Prostate gland (tissue), 2 donors: ENCODE data around the gene USP37.

Source experiments
- POLR2A ChIP-seq: fragments of 450-650 bp; IDR thresholded peaks from one replicate; pipeline ENCODE4 v1.6.1; 2016; ENCODE audit warnings: antibody characterized with exemption, mild to moderate bottlenecking
- TF ChIP-seq, protein P1 (sequence below), 4 experiments: fragments of 200-600 bp in 2 of 4; fragments of 450-650 bp in 2 of 4; sonication (generic) in 2 of 4; IDR thresholded peaks; 1 replicate in 3 of 4; 2 replicates in 1 of 4; pipeline ENCODE4 v1.5.1; 2016 to 2019; ENCODE audit warnings: antibody characterized with exemption in 4 of 4, mild to moderate bottlenecking in 2 of 4, moderate library complexity in 2 of 4

DNA sequence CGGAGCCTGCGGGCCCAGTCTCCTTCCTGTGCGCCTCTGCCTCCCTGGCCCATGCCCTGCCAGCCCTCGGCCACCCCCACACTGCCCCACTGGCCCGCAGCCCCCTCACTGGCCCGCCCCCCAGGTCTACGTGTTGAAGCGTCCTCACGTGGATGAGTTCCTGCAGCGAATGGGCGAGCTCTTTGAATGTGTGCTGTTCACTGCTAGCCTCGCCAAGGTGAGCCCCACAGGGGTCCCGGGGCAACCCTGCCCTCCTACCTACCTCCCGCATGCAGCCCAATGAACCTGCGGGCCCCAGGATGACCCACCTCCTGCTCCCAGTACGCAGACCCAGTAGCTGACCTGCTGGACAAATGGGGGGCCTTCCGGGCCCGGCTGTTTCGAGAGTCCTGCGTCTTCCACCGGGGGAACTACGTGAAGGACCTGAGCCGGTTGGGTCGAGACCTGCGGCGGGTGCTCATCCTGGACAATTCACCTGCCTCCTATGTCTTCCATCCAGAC, 165.2 kb downstream of the USP37 start:
- no peak for TF ChIP-seq POLR2A
- TF ChIP-seq, protein P1, sequence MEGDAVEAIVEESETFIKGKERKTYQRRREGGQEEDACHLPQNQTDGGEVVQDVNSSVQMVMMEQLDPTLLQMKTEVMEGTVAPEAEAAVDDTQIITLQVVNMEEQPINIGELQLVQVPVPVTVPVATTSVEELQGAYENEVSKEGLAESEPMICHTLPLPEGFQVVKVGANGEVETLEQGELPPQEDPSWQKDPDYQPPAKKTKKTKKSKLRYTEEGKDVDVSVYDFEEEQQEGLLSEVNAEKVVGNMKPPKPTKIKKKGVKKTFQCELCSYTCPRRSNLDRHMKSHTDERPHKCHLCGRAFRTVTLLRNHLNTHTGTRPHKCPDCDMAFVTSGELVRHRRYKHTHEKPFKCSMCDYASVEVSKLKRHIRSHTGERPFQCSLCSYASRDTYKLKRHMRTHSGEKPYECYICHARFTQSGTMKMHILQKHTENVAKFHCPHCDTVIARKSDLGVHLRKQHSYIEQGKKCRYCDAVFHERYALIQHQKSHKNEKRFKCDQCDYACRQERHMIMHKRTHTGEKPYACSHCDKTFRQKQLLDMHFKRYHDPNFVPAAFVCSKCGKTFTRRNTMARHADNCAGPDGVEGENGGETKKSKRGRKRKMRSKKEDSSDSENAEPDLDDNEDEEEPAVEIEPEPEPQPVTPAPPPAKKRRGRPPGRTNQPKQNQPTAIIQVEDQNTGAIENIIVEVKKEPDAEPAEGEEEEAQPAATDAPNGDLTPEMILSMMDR (IDR thresholded peaks at IDR 0.05), result no peak
